ENCODE measurements around the gene OSER1.
"Not testable (repeated sequence)": the region's sequence is repeated elsewhere in the genome, so short reads cannot be mapped to it uniquely, and the experiment has no call there.

Gene OSER1

GRCh38 chr20:44234566-44235317 is 24.2 kb upstream of the OSER1 start:
- H3K9me3 ChIP-seq (ENCODE audit: insufficient read depth, low read length, severe bottlenecking): no peaks in the 10 kb centered on the region
- H3K4me3 ChIP-seq (ENCODE audit: low read depth in 1 of 2, low read length in 2 of 2): no peak overlapping the region
- H2AFZ ChIP-seq (ENCODE audit: low read depth, low read length): no peak overlapping the region
- no peak overlapping the region for H3K27ac ChIP-seq (ENCODE audit: low read length)
- ATAC-seq (ENCODE audit: insufficient read depth, low read depth) (no peak), DNase-seq (no peak)
- no peak overlapping the region for H3K9ac ChIP-seq (ENCODE audit: low read depth, low read length)
- H3K27me3 ChIP-seq (ENCODE audit: insufficient read depth, low read length, poor library complexity): peaks cover 4% of the 10 kb centered on the region
- H3K36me3 ChIP-seq (ENCODE audit: insufficient read depth, low read length): no peaks in the 10 kb centered on the region
- TF ChIP-seq CTCF (IDR thresholded peaks at IDR 0.05; ENCODE audit: borderline replicate concordance, extremely low read depth, low read length, poor library complexity, severe bottlenecking) (no peak), EZH2 (IDR thresholded peaks at IDR 0.05; ENCODE audit: borderline replicate concordance, low read depth, low read length, severe bottlenecking) (no peak)
- no peaks in the 10 kb centered on the region for H3K79me2 ChIP-seq (ENCODE audit: insufficient read depth, low read length)
- no peaks in the 10 kb centered on the region for H4K20me1 ChIP-seq (ENCODE audit: insufficient read depth, low read length)
- no peak overlapping the region for H3K4me2 ChIP-seq (ENCODE audit: insufficient read depth, low read length)
- no peaks in the 10 kb centered on the region for H3K4me1 ChIP-seq (ENCODE audit: insufficient read depth, low read length)

- no peaks in the 10 kb centered on the region for H3K4me1 ChIP-seq (ENCODE audit: insufficient read depth, low read length)
These were observed 23.0 kb upstream of the OSER1 start for GRCh38 chr20:44233436-44234016.

GRCh38 chr20:44232469-44232856 is 21.9 kb upstream of the OSER1 start:
- H3K4me1 ChIP-seq (ENCODE audit: insufficient read depth, low read length); H3K27ac ChIP-seq (ENCODE audit: low read length); H3K9me3 ChIP-seq (ENCODE audit: insufficient read depth, low read length, severe bottlenecking); ATAC-seq (ENCODE audit: insufficient read depth, low read depth); H3K79me2 ChIP-seq (ENCODE audit: insufficient read depth, low read length); H3K9ac ChIP-seq (ENCODE audit: low read depth, low read length); H4K20me1 ChIP-seq (ENCODE audit: insufficient read depth, low read length); H3K36me3 ChIP-seq (ENCODE audit: insufficient read depth, low read length); H3K4me2 ChIP-seq (ENCODE audit: insufficient read depth, low read length); DNase-seq; H3K4me3 ChIP-seq (ENCODE audit: low read depth in 1 of 2, low read length in 2 of 2); H2AFZ ChIP-seq (ENCODE audit: low read depth, low read length); H3K27me3 ChIP-seq (ENCODE audit: insufficient read depth, low read length, poor library complexity): not testable (repeated sequence)

More at GRCh38 chr20:44233436-44234016, 23.0 kb upstream of the OSER1 start:
- Histone ChIP-seq H2AFZ (ENCODE audit: low read depth, low read length) (no peak overlapping the region), H3K9me3 (ENCODE audit: insufficient read depth, low read length, severe bottlenecking) (no peaks in the 10 kb centered on the region), H3K9ac (ENCODE audit: low read depth, low read length) (no peak overlapping the region), H3K27ac (ENCODE audit: low read length) (no peak overlapping the region), H3K4me2 (ENCODE audit: insufficient read depth, low read length) (no peak overlapping the region), H3K79me2 (ENCODE audit: insufficient read depth, low read length) (no peaks in the 10 kb centered on the region), H3K27me3 (ENCODE audit: insufficient read depth, low read length, poor library complexity) (peaks cover 4% of the 10 kb centered on the region), H4K20me1 (ENCODE audit: insufficient read depth, low read length) (no peaks in the 10 kb centered on the region), H3K36me3 (ENCODE audit: insufficient read depth, low read length) (no peaks in the 10 kb centered on the region), H3K4me3 (ENCODE audit: low read depth in 1 of 2, low read length in 2 of 2) (no peak overlapping the region)
- TF ChIP-seq CTCF (IDR thresholded peaks at IDR 0.05; ENCODE audit: borderline replicate concordance, extremely low read depth, low read length, poor library complexity, severe bottlenecking) (no peak), EZH2 (IDR thresholded peaks at IDR 0.05; ENCODE audit: borderline replicate concordance, low read depth, low read length, severe bottlenecking) (no peak)
- ATAC-seq (ENCODE audit: insufficient read depth, low read depth) (no peak), DNase-seq (no peak)

GRCh38 chr20:44231713-44232468 is 21.3 kb upstream of the OSER1 start:
- Histone ChIP-seq H3K4me1 (ENCODE audit: insufficient read depth, low read length) (no peaks in the 10 kb centered on the region), H2AFZ (ENCODE audit: low read depth, low read length) (no peak overlapping the region), H3K4me3 (ENCODE audit: low read depth in 1 of 2, low read length in 2 of 2) (no peak overlapping the region), H3K4me2 (ENCODE audit: insufficient read depth, low read length) (no peak overlapping the region), H3K9ac (ENCODE audit: low read depth, low read length) (no peak overlapping the region), H3K27me3 (ENCODE audit: insufficient read depth, low read length, poor library complexity) (peaks cover 4% of the 10 kb centered on the region), H4K20me1 (ENCODE audit: insufficient read depth, low read length) (no peaks in the 10 kb centered on the region), H3K27ac (ENCODE audit: low read length) (no peak overlapping the region), H3K9me3 (ENCODE audit: insufficient read depth, low read length, severe bottlenecking) (no peaks in the 10 kb centered on the region), H3K79me2 (ENCODE audit: insufficient read depth, low read length) (no peaks in the 10 kb centered on the region), H3K36me3 (ENCODE audit: insufficient read depth, low read length) (no peaks in the 10 kb centered on the region)
- no peak for DNase-seq
- TF ChIP-seq EZH2 (IDR thresholded peaks at IDR 0.05; ENCODE audit: borderline replicate concordance, low read depth, low read length, severe bottlenecking) (no peak), CTCF (IDR thresholded peaks at IDR 0.05; ENCODE audit: borderline replicate concordance, extremely low read depth, low read length, poor library complexity, severe bottlenecking) (no peak)
- no peak for ATAC-seq (ENCODE audit: insufficient read depth, low read depth)
